ENCODE measurements around the gene C1orf185.
"Not testable (repeated sequence)": the region's sequence is repeated elsewhere in the genome, so short reads cannot be mapped to it uniquely, and the experiment has no call there.

C1orf185 gene

DNA sequence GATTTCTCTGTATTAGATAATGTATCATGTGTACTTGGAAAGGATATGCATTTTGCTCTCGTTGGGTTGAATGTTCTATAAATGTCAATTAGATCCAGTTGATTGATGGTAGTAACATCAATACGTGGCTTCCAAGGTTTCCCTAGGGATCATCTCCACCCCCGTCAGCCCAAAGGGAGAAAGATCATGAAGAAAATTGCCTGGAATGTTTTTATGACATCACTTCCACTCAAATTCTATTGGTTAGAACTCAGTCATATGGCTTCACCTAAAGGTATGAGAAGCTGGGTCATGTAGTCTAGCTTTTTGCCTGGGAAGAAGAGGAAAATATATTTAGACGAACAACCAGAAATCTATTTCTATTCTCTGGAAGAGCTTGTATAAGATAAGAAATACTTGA lies at the start of gene C1orf185:
TSS of gene C1orf185 (plus strand) at position 253 of the 400 bp plus-strand sequence. CDS start at position 259, 6 bp downstream.
- DNase-seq (ENCODE audit: low spot score), result no peak

DNA sequence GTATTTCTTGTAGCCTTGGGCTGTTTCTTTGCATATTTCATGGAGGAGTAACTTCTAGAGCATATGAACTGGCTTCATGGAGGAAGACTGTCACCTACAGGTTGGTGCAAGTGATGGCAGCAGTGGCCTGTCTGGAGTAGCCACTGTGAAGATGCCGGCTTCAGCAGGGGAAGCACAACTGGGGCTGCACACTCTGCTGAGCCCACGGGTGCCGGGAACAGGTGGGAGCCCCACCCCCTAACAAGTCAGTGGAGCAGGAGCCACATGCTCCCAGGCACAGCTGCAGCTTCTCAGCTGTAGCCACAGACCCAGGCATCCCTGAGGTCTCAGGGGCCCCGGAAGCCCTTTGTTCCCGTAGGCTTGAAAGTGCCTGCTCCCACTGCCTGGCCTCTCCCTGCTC lies 43.2 kb upstream of the C1orf185 start:
- DNase-seq (ENCODE audit: low spot score), result peak; percentile 53

DNA sequence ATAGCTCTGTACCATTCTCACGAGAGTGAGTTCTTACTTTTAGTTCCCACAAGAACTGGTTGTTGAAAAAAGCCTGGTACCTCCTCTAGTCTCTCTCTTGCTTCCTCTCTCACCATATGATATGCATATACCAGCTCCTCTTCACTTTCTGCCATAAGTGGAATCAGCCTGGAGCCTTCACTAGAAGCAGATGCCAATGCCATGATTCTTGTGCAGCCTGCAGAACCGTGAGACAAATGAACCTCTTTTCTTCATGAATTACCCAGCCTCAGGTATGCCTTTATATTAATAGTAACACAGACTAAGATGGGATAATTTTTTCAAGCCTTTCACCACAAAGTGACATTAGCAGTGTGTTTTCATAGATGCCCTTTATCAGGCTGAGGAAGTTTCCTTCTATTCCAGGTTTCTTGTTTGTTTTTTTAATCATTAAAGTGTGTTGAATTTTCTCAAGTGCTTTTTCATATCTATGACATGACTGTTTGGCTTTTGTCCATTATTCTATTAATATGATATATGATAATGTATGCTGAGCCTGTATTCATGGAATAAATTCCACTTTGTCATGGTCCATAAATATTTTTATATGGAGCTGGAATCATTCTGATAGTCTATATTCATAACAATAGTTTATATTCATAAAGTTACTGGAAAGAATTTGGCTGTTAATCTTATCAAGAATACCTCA lies 40.7 kb upstream of the C1orf185 start:
- DNase-seq (ENCODE audit: low spot score), result no peak

DNA sequence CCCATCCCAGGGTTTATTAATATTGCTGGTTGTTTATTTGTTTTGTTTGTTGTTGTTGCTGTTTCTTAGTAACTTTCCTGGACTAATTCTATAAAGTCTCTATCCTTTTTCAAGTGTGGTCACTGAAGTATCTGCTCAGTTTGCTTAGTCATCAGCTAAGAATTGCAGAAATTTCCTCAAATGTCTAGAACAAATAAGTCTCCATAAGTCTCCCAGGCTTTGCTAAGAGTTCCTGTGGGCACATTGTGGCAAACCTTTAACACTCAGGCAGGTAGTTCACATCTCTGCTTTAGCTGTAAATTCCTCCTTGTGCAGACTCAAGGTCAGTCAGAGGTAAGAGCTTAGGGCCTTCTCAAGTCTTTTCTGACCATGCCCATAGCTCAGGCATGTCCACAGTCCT lies 38.9 kb upstream of the C1orf185 start:
- no peak for DNase-seq (ENCODE audit: low spot score)

DNA sequence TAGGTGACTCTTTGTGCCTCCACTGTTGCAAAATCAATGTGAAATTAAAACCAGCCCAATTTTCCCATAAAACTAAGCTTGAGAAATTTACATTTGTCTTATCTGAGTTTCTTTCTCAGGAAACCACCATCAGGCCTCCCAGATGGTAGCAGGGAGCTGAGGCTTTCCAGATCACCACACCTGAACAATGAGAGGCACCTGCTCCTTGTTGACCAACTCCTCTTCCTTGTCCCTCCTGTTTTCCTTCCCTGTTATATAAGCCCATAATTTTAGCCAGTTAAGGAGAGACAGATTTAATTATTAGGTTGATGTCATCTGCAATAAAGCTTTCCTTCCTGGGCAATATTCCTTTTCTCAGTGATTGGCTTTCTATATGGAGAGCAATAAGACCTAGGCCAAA lies 32.0 kb upstream of the C1orf185 start:
- DNase-seq (ENCODE audit: low spot score), result no peak

DNA sequence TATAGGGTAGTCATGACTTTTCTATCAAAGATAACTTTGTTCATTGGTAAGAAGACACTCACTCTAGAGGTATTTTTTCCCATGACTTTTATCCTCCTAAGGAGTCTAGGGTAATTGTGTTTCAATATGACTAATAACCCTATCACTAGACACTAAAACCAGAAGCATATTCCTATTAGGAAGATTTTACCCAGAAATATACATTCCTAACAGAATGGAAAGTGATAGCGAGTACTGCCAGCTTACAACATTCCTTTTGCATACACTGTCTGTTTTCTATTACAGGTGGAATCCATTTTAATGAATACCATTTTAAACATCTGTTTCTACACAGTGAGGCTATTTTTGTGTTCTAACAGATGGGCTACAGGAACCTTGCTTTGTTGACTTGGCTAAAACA lies 31.4 kb upstream of the C1orf185 start:
- no peak for DNase-seq (ENCODE audit: low spot score)

DNA sequence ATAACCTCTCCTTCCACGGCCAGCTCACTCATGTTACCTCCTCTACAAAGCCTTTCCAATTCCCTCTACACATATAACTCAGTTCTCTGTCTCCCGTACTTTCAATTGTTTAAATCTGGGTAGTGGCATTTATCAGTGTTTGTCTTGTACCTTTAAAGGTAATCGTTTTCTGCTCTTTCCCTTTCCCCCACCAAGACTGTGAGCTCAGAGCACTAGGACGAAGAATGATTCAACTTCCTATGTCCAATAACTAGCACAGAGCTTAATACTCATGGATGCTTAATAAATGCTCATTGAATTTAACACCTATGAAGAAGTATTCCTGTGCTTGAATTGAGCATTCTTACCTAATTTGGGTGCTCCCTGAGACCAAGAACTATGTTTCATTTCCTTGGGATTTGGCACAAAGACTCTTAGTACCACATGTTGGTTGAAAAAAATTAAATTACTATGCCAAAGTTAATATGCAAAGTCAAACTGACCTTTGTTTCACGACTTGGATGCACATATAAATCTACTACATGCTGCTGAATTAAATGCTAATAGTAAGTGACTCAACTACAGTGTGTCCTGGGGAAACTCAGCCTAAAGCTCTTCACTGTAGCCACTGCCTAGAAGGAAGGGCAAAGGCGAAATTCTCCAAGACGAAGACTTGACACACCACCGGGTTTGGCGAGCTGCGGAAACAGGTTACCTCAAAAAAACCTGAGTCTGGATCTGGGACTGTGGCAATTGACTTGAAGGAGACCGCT lies 30.6 kb upstream of the C1orf185 start:
- no peak for DNase-seq (ENCODE audit: low spot score)

DNA sequence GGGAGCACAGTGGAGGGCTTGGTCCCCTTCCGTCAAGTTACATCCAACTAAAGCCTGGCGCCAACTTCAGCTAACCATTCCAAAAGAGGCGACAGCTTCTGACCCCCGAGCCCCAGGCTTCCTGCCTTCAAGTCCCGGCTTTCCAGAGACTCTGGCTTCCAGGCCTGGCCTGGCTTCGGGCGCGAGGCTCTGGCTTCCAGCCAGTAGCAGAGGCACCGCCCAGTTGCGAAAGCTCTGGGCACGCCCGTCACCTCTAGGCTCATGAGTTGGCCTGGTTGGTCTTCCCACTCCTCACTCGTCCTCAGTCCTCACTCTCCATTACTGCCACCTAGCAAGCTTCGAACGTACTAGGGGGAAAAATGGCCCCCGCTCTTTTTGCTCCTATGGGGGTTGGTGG lies 30.0 kb upstream of the C1orf185 start:
- DNase-seq (ENCODE audit: low spot score), result no peak

DNA sequence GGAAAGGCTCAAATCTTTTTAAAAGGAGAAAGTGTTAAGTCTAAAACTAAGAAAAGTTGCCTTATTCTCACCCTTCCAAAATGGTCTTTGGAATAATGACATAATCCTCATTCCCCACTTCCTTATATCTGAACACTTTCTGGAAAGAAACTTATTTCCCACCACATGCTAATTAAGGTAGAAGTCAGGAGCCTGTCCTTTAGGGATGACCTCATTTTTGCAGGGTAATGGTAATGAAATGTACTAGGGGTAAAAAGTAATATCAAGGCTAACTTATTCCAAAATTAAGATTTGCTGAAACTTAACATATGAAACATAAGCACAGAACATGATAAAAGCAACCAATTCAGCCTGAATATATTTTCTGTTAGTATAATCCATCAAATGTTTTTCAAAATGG lies 29.4 kb upstream of the C1orf185 start:
- DNase-seq (ENCODE audit: low spot score), result no peak

DNA sequence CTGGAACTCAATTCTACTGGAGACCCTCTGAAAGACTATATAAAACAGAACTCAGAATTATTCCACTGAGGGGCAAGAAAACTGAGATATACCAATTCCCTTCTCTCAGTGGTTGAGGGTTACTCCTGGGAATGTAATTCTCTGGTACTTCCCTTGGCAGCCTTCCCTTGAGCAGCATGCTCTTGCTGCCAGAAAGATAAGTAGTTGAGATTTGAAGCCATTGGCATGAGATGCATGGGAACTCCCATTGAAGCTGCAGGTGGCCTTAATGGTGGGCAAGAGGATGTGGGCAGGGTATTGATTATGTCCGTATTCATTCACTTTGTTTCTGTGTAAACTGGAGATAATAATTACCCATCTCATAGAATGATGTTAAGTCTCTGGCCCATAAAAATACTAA lies 28.6 kb upstream of the C1orf185 start:
- no peak for DNase-seq (ENCODE audit: low spot score)

DNA sequence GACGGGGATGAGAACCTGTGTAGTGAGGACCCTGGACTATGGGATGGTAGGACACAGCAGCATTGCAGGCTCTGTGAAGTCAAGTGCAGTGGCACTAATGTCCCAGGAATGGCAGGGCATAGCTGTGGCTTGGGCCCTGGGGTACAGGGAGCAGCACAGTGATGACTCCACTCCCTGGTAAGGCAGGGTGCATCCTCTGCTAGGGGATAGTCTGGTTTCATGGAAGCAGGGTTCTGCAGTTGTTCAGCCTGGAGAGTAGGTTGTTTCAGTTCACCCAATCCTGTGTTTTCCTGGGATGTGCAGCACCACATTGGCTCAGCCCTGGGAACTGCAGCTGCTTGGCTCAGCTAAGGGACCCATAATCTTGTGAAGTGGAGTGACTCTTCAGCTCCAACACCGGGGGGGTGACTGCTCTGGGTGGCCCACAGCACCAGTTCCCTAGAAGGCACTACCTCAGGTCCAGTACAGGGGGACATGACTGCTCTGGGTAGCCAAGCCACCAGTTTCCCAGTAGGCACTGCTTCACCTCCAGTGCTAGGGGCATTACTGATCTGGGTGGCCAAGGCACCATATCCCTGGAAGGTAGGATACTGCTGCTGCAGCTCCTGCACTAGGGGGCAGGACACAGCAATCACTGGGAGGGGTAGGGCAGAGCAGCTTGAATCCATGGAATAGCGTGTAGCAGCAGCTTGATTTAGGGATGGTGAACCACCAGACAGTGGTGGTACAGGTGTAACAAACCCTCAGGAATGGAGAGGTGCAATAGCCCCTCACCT lies 15.3 kb upstream of the C1orf185 start:
- no peak for DNase-seq (ENCODE audit: low spot score)

DNA sequence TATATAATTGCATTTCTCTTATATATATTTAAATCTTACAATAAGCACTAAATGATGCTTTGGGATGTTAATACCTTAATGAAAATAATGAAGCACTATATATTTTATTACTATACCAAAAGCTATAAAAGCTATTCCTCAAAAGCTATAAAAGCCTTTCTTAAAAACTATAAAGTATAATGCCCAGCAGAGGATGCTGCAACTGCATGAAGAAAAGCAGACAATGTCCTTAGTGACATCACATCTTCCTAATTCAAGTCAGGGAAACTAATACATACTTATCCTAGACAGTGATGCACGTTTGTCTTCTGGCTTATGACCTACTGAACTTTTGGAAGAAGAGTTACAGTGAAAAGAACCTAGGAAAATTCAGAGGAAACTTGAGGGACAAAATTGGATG lies 13.6 kb upstream of the C1orf185 start:
- DNase-seq (ENCODE audit: low spot score), result peak; percentile 10

DNA sequence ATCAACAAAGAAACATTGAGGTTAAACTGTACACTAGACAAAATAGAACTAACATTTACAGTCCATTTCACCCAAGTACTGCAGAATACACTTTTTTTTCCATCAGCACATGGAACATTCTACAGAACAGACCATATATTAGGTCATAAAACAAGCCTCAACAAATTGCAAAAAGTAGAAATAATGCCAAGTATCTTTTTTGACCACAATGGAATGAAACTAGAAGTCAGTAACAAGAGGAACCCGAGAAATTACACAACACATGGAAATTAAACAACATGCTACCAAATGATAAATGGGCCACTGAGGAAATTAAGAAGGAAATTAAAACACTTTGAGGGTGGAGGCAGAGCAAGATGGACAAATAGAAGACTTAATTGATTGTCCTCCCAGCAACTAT lies 8.4 kb upstream of the C1orf185 start:
- DNase-seq (ENCODE audit: low spot score), result no peak

DNA sequence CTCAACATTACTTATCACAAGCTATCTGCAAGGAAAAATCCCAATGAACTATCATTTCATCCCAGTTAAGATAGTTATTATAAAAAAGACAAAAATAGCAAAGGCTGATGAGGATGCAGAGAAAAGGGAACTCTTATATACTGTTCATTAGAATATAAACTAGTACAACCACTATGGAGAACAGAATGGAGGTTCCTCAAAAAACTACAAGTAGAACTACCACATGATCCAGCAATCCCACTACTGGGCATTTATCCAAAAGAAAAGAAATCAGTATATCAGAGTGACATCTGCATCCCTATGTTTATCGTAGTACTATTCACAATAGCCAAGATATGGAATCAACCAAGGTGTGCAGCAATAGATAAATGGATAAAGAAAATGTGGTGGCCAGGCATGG lies 4.9 kb upstream of the C1orf185 start:
- no peak for DNase-seq (ENCODE audit: low spot score)

DNA sequence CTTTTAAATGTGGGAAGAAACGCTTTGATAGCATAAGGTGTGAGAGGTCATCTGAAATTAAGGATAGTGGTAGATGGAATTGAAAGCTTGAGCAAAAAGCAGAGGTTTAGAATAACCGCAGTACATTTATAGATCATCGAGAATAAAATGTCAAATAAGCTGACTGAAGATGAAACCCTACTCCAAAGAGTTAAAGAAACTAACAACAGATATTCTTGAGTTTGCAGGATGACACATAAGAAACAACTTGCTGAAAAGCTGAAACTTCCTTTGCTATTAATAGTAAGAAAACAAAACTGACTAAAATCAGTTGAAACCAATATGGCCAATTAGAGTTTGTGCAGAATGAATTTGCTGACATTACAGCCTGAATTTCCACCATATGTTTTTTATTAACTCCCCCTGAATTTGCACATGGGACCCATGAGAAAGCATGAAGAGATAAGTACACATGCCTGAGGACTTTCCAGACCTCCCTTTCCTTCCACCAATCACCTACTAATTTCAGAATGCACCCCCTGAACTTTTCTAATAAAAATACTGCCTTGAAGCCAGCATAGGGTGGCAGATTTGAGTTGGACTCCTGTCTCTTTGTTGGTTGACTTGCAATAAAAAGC lies 1.7 kb upstream of the C1orf185 start:
- no peak for DNase-seq (ENCODE audit: low spot score)

DNA sequence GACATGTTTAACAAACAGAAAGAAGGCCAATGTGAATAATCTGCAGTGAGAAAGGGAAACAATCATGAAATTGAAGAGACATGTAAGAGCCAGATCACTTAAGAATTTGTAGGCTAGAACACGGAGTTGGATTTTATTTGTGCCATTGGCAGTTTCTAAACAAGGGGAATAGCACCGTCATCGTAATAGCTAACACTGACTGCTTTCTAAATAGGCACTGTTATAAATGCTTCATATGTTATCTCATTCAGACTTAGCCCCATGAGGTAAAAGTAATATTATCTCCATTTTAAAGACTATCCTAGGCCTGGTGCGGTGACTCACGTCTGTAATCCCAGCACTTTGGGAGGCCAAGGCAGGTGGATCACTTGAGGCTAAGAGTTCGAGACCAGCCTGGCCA lies 12.1 kb downstream of the C1orf185 start:
- no peak for DNase-seq (ENCODE audit: low spot score)

DNA sequence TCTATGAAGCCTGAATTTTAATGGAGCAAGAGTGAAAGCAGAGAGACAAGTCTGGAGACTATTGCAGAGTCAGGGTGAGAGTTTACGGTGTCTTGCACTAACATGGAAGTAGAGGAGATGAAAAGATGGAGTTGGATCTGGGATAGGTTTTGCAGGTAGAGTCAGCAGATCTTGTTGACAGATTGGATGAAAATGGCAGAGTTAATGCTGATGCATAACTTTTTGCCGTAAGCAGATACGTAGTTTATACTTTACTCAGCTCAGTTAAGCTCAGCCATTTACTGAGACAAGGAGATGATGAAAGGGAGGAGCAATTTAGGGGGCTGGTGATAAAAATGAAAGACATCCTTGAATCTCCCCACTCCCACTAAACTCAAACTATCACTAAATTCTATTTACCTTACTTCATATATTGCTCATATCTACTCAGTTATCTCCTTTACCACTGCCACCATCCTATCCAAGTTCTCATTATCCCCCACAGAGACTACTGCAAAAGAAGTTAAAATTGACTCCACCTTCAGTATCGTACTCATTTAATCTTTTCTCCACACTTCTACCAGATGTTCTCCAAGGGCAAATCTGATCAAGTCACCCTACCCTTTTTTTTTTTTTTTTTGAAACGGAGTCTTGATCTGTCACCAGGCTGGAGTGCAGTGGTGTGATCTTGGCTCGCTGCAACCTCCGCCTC lies 13.8 kb downstream of the C1orf185 start:
- DNase-seq (ENCODE audit: low spot score), result no peak

DNA sequence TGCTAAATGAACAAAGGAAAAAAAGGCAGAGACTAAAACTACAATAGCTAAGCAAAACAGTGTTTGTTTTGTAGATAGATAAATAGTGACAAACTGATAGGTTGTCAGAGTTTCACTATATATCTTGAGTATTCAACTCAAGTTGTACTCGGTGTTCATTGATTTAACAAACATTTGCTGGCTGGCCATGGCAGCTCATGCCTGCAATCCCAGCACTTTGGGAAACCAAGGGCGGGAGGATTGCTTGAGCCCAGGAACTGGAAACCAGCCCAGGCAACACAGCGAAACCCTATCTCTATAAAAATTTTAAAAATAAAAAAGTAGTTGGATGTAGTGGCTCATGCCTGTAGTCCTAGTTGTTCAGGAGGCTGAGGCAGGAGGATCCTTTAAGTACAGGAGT lies 17.3 kb downstream of the C1orf185 start:
- no peak for DNase-seq (ENCODE audit: low spot score)

DNA sequence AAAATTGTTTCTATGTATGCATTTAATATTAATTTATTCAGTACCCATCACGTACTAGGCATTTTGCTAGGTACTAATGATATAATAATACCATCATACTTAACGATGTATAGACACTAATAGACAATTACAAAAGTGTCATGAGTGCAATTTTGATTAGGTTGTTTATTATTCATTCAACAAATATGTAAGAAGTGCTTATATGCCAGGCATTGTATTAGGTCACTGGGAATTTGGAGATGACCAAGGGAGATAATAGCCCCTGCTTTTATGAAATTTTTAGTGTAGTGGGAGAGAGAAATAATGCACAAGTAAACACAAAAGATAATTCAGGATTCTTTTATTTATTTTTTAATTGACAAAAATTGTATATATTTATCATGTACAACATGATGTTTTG lies 18.6 kb downstream of the C1orf185 start:
- no peak for DNase-seq (ENCODE audit: low spot score)

DNA sequence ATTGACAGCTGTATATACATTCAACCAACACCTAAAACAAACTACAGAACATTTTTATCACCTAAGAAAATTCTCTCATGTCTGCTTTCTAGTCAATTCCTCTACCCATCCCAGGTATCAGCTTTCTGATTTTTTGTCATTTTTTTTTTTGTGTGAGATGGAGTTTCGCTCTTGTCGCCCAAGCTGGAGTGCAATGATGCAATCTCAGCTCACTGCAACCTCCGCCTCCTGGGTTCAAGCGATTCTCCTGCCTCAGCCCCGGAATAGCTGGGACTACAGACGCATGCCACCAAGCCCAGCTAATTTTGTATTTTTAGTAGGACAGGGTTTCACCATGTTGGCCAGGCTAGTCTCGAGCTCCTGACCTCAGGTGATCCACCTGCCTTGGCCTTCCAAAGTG lies 25.1 kb downstream of the C1orf185 start:
- not testable (repeated sequence) for DNase-seq (ENCODE audit: low spot score)

DNA sequence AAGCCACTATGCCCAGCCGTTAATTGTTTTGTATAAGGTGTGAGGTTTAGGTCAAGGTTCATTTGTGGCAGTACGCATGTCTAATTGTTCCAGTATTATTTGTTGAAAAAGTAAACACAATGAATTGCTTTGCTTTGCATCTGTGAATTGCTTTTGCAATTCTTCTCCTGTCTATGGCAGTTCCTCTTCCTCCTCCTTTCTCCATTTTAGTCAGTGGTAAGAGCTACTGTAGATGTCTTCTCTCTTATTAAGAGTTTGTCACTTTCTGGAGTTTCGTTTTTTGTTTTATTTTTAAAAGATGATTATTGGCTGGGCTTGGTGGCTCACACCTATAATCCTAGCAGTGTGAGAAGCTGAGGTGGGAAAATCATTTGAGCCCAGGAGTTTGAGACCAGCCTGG lies 29.2 kb downstream of the C1orf185 start:
- no peak for DNase-seq (ENCODE audit: low spot score)

DNA sequence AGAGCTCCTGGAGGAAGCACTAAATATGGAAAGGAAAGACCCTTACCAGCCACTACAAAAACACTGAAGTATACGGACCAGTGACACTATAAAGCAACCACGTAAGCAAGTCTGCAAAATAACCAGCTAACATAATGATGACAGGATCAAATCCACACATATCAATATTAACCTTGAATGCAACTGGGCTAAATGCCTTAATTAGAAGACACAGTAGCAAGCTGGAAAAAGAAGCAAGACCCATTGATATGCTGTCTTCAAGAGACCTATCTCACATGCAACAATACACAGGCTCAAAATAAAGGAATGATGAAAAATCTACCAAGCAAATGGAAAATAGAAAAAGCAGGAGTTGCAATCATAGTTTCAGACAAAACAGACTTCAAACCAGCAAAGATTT lies 31.0 kb downstream of the C1orf185 start:
- DNase-seq (ENCODE audit: low spot score), result no peak
